SU-DHL-6 (cell line): ENCODE measurements around the gene DYDC2.
"Not testable (repeated sequence)": the region's sequence is repeated elsewhere in the genome, so short reads cannot be mapped to it uniquely, and the experiment has no call there.

Experiments used
- EZH2phosphoT487 ChIP-seq: fragments of 200-600 bp; sonication (generic), shearing (Covaris generic); conservative IDR thresholded peaks from 2 replicates; pipeline ENCODE4 v1.6.1; 2018; ENCODE audit warnings: mild to moderate bottlenecking, antibody characterized with exemption, low read length, moderate library complexity, mixed read lengths
- TF ChIP-seq, protein P1 (sequence below): fragments of 200-600 bp; sonication (generic); IDR thresholded peaks from one replicate; pipeline ENCODE4 v1.5.1; 2017; ENCODE audit warnings: antibody characterized with exemption, mild to moderate bottlenecking, low read length, moderate library complexity; ENCODE audit not compliant: insufficient read depth, poor library complexity, severe bottlenecking

GRCh38 chr10:80358925-80359324 lies 2.3 kb downstream of the DYDC2 start:
- TF ChIP-seq, protein P1, sequence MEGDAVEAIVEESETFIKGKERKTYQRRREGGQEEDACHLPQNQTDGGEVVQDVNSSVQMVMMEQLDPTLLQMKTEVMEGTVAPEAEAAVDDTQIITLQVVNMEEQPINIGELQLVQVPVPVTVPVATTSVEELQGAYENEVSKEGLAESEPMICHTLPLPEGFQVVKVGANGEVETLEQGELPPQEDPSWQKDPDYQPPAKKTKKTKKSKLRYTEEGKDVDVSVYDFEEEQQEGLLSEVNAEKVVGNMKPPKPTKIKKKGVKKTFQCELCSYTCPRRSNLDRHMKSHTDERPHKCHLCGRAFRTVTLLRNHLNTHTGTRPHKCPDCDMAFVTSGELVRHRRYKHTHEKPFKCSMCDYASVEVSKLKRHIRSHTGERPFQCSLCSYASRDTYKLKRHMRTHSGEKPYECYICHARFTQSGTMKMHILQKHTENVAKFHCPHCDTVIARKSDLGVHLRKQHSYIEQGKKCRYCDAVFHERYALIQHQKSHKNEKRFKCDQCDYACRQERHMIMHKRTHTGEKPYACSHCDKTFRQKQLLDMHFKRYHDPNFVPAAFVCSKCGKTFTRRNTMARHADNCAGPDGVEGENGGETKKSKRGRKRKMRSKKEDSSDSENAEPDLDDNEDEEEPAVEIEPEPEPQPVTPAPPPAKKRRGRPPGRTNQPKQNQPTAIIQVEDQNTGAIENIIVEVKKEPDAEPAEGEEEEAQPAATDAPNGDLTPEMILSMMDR, result not testable (repeated sequence)
- TF ChIP-seq EZH2phosphoT487, result not testable (repeated sequence)
